IMR-90 (cell line): Measurements from ENCODE around the gene OMG. TPM values are rescaled to one million over a fixed set of nuclear protein-coding genes. Genes with fewer than 3 reads are reported as not detected.

Experiments
- ATAC-seq: fragments of 200-7000 bp; cut with Tn5 transposase; 2 replicates; pipeline ENCODE4 v1.9.1; 2020; ENCODE audit warnings: low read depth, mild to moderate bottlenecking, moderate library complexity
- BruUV-seq: library from RNA; stranded (reverse); fragments of 400-500 nt; replicated peaks from 2 replicates; lab custom pipeline; 2021; lab: Mats Ljungman, UMichigan
- CTCF ChIA-PET: fragments of 300-600 bp; formaldehyde crosslinking; extraction: SDS; loops from one replicate; lab custom pipeline; 2021; ENCODE audit warnings: antibody characterized with exemption; lab: Yijun Ruan, JAX
- POLR2A ChIA-PET: fragments of 300-600 bp; sonication (Branson Sonifier 250); formaldehyde crosslinking; loops from one replicate; lab custom pipeline; 2022; ENCODE audit warnings: antibody characterized with exemption; ENCODE audit not compliant: unreplicated experiment; lab: Charles Lee
- DNase-seq: peaks from one replicate; pipeline ENCODE4 v3.0.0; 2013
- H2AFZ ChIP-seq: replicated peaks from 2 replicates; pipeline ENCODE3; 2013; ENCODE audit warnings: low read length, mild to moderate bottlenecking; ENCODE audit not compliant: poor library complexity
- H2AK5ac ChIP-seq: 2 replicates; pipeline ENCODE4 v1.6.1; 2013; ENCODE audit warnings: low read depth, low read length, inconsistent platforms
- H2AK9ac ChIP-seq: replicated peaks from 2 replicates; pipeline ENCODE3; 2013; ENCODE audit warnings: mild to moderate bottlenecking, low read depth, low read length, moderate library complexity; ENCODE audit not compliant: poor library complexity
- H2BK120ac ChIP-seq: 2 replicates; pipeline ENCODE4 v1.6.1; 2013; ENCODE audit warnings: low read depth, low read length, inconsistent platforms
- H2BK15ac ChIP-seq: 3 replicates; pipeline ENCODE4 v1.6.1; 2013; ENCODE audit warnings: low read depth, low read length, inconsistent platforms
- H2BK20ac ChIP-seq: 2 replicates; pipeline ENCODE4 v1.6.1; 2013; ENCODE audit warnings: low read depth, mild to moderate bottlenecking, inconsistent platforms, low read length, moderate library complexity
- H2BK5ac ChIP-seq: 2 replicates; pipeline ENCODE4 v1.6.1; 2013; ENCODE audit warnings: mild to moderate bottlenecking, low read depth, low read length, inconsistent platforms; ENCODE audit not compliant: poor library complexity, severe bottlenecking
- H3K14ac ChIP-seq: replicated peaks from 2 replicates; pipeline ENCODE4 v1.6.1; 2013; ENCODE audit warnings: low read depth, low read length, inconsistent platforms
- H3K18ac ChIP-seq: 2 replicates; pipeline ENCODE4 v1.6.1; 2013; ENCODE audit warnings: low read depth, low read length, control low read depth
- H3K23ac ChIP-seq: 2 replicates; pipeline ENCODE4 v1.6.1; 2013; ENCODE audit warnings: low read depth, low read length, inconsistent platforms
- H3K27ac ChIP-seq: 2 replicates; pipeline ENCODE4 v1.5.1; 2013; ENCODE audit warnings: mild to moderate bottlenecking, control low read depth, low read length; ENCODE audit not compliant: insufficient read depth
- H3K27me3 ChIP-seq: 2 replicates; pipeline ENCODE4 v1.6.1; 2013; ENCODE audit warnings: low read length; ENCODE audit not compliant: control insufficient read depth, insufficient read depth
- H3K36me3 ChIP-seq: 2 replicates; pipeline ENCODE4 v1.6.1; 2013; ENCODE audit warnings: low read length, mixed read lengths; ENCODE audit not compliant: control insufficient read depth, insufficient read depth
- H3K4ac ChIP-seq: 2 replicates; pipeline ENCODE4 v1.6.1; 2013; ENCODE audit warnings: low read depth, low read length, inconsistent platforms
- H3K4me1 ChIP-seq: 2 replicates; pipeline ENCODE4 v1.6.1; 2013; ENCODE audit warnings: low read length, mixed read lengths; ENCODE audit not compliant: control insufficient read depth, insufficient read depth
- H3K4me2 ChIP-seq: 2 replicates; pipeline ENCODE4 v1.6.1; 2013; ENCODE audit warnings: low read depth, mild to moderate bottlenecking, control low read depth, low read length, moderate library complexity
- H3K4me3 ChIP-seq: 2 replicates; pipeline ENCODE4 v1.5.1; 2013; ENCODE audit warnings: low read depth, mild to moderate bottlenecking, control low read depth, low read length, moderate library complexity; ENCODE audit not compliant: insufficient read depth
- H3K56ac ChIP-seq: 2 replicates; pipeline ENCODE4 v1.6.1; 2013; ENCODE audit warnings: low read length, inconsistent platforms; ENCODE audit not compliant: insufficient read depth; ENCODE audit errors: extremely low read depth
- H3K79me1 ChIP-seq, 2 experiments: 2 replicates each; pipeline ENCODE4 v1.6.1; 2013; ENCODE audit warnings: low read length in 2 of 2, inconsistent platforms in 1 of 2, low read depth in 1 of 2
- H3K9ac ChIP-seq: 2 replicates; pipeline ENCODE4 v1.6.1; 2013; ENCODE audit warnings: low read depth, low read length, control low read depth
- H3K9me1 ChIP-seq: 2 replicates; pipeline ENCODE4 v1.6.1; 2013; ENCODE audit warnings: low read length, inconsistent platforms; ENCODE audit not compliant: insufficient read depth
- H3K9me3 ChIP-seq: 2 replicates; pipeline ENCODE4 v1.6.1; 2013; ENCODE audit warnings: low read length; ENCODE audit not compliant: control insufficient read depth, insufficient read depth
- H4K20me1 ChIP-seq: 2 replicates; pipeline ENCODE4 v1.6.1; 2013; ENCODE audit warnings: low read length, inconsistent platforms; ENCODE audit not compliant: insufficient read depth
- H4K5ac ChIP-seq: 2 replicates; pipeline ENCODE4 v1.6.1; 2013; ENCODE audit warnings: mild to moderate bottlenecking, low read depth, low read length, control low read depth
- H4K8ac ChIP-seq, 2 experiments: 2 replicates each; pipeline ENCODE4 v1.6.1; 2013; ENCODE audit warnings: low read depth in 2 of 2, low read length in 2 of 2, control low read depth in 1 of 2, inconsistent platforms in 1 of 2
- H4K91ac ChIP-seq: 2 replicates; pipeline ENCODE4 v1.6.1; 2013; ENCODE audit warnings: low read depth, low read length, inconsistent platforms; ENCODE audit not compliant: insufficient read depth
- BHLHE40 ChIP-seq: fragments of 150-350 bp; IDR thresholded peaks from 2 replicates; pipeline ENCODE4 v1.6.1; 2016; ENCODE audit warnings: mild to moderate bottlenecking, low read depth, low read length
- CEBPB ChIP-seq: IDR thresholded peaks from 2 replicates; pipeline ENCODE4 v1.6.1; 2012; ENCODE audit warnings: low read depth, low read length, improper control_type of control experiment
- CHD1 ChIP-seq: IDR thresholded peaks from 2 replicates; pipeline ENCODE4 v1.6.1; 2012; ENCODE audit warnings: low read depth, low read length, improper control_type of control experiment
- FOS ChIP-seq: fragments of 150-350 bp; IDR thresholded peaks from 2 replicates; pipeline ENCODE4 v1.6.1; 2016; ENCODE audit warnings: low read depth, low read length
- MAFK ChIP-seq: IDR thresholded peaks from 2 replicates; pipeline ENCODE4 v1.6.1; 2012; ENCODE audit warnings: low read depth, low read length, improper control_type of control experiment
- MAZ ChIP-seq: IDR thresholded peaks from 2 replicates; pipeline ENCODE4 v1.6.1; 2012; ENCODE audit warnings: low read depth, mild to moderate bottlenecking, low read length, improper control_type of control experiment, moderate library complexity, borderline replicate concordance
- MXI1 ChIP-seq: IDR thresholded peaks from 2 replicates; pipeline ENCODE4 v1.6.1; 2012; ENCODE audit warnings: low read depth, mild to moderate bottlenecking, low read length, moderate library complexity, borderline replicate concordance
- RAD21 ChIP-seq: IDR thresholded peaks from 2 replicates; pipeline ENCODE4 v1.6.1; 2012; ENCODE audit warnings: low read length, improper control_type of control experiment
- RCOR1 ChIP-seq: IDR thresholded peaks from 2 replicates; pipeline ENCODE4 v1.6.1; 2012; ENCODE audit warnings: mild to moderate bottlenecking, low read length, improper control_type of control experiment; ENCODE audit not compliant: insufficient replicate concordance
- RFX5 ChIP-seq: IDR thresholded peaks from 2 replicates; pipeline ENCODE4 v1.8.0; 2012; ENCODE audit warnings: low read depth, mild to moderate bottlenecking, low read length, moderate library complexity
- SMC3 ChIP-seq: fragments of 150-350 bp; IDR thresholded peaks from 2 replicates; pipeline ENCODE4 v1.6.1; 2016; ENCODE audit warnings: low read depth, mild to moderate bottlenecking, antibody characterized with exemption, low read length, moderate library complexity
- WGBS, 2 experiments: methylation state at CpG; one replicate each; pipeline versions ENCODE4 v1.1.5 to v1.1.7; 2013; ENCODE audit warnings: missing lambda C conversion rate in 2 of 2; ENCODE audit not compliant: insufficient read length in 1 of 2; ENCODE audit errors: extremely low coverage in 2 of 2; 5-methylcytosine and 5-hydroxymethylcytosine counted together
- dilution Hi-C: fragments of 300-500 bp; cut with HindIII; formaldehyde crosslinking; loops from one replicate; pipeline ENCODE4 v1.14.3; 2018; ENCODE audit warnings: low sequenced_read_pairs; ENCODE audit not compliant: unreplicated experiment
- in situ Hi-C: fragments of 300-500 bp; cut with MboI; formaldehyde crosslinking; loops from 3 replicates; pipeline ENCODE4 v1.14.3; 2019; ENCODE audit warnings: low sequenced_read_pairs, inconsistent platforms, mixed read lengths
- intact Hi-C: fragments of 100-400 bp; cut with micrococcal nuclease; formaldehyde crosslinking; loops from 2 replicates; pipeline ENCODE4 v1.10.0; 2022
- polyA plus RNA-seq, 3 experiments: library from polyadenylated mRNA; depleted of rRNA; stranded (reverse); fragments of >200 nt; gene quantifications; 2 replicates each; pipeline ENCODE4 v1.2.3, GENCODE V29; 2012; ENCODE audit warnings: low replicate concordance in 1 of 3
- total RNA-seq: library from RNA; depleted of rRNA; stranded (reverse); fragments of >200 nt; gene quantifications from 2 replicates; pipeline ENCODE4 v1.2.3, GENCODE V29; 2012
- TF ChIP-seq, protein P1 (sequence below): fragments of 150-350 bp; IDR thresholded peaks from 2 replicates; pipeline ENCODE4 v1.6.1; 2017; ENCODE audit warnings: mild to moderate bottlenecking, antibody characterized with exemption, low read length, low read depth
- TF ChIP-seq, protein P2 (sequence below): fragments of 150-350 bp; IDR thresholded peaks from 2 replicates; pipeline ENCODE4 v1.6.1; 2016; ENCODE audit warnings: low read depth, mild to moderate bottlenecking, low read length, moderate library complexity, borderline replicate concordance

The OMG gene
- total and polyA plus RNA-seq, 2 of the 4 experiments (the other 2 are of a cell fraction): 0.18 TPM; not detected in 1

DNA sequence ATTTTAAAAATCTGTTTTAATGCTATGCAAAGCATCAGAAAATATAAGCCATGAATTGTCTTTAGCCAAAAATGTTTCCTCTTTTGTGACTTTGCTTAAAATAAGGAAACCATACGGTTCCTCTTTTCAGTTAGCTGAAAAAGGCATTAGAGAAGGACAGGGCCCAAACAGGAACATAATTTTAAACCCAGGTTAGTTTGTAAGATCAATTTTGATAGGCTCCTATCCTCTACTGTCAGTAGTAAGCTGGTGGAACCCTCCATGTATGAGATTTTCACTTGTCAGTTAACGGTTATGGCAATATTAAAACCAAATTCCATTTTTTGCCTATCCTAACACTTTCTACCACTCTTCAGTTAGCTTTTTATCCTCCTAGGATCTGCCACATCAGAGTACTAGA, 12.5 kb upstream of the OMG start:
- TF ChIP-seq CHD1: no peak
- no peak for TF ChIP-seq RFX5
- no peak for TF ChIP-seq CEBPB
- no peak for TF ChIP-seq MAZ
- TF ChIP-seq MAFK: no peak
- TF ChIP-seq FOS: no peak
- TF ChIP-seq BHLHE40: no peak
- no peak for TF ChIP-seq RAD21
- TF ChIP-seq, protein P1, sequence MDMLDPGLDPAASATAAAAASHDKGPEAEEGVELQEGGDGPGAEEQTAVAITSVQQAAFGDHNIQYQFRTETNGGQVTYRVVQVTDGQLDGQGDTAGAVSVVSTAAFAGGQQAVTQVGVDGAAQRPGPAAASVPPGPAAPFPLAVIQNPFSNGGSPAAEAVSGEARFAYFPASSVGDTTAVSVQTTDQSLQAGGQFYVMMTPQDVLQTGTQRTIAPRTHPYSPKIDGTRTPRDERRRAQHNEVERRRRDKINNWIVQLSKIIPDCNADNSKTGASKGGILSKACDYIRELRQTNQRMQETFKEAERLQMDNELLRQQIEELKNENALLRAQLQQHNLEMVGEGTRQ: no peak
- TF ChIP-seq RCOR1: no peak
- no peak for TF ChIP-seq SMC3
- TF ChIP-seq MXI1: no peak
- TF ChIP-seq, protein P2, sequence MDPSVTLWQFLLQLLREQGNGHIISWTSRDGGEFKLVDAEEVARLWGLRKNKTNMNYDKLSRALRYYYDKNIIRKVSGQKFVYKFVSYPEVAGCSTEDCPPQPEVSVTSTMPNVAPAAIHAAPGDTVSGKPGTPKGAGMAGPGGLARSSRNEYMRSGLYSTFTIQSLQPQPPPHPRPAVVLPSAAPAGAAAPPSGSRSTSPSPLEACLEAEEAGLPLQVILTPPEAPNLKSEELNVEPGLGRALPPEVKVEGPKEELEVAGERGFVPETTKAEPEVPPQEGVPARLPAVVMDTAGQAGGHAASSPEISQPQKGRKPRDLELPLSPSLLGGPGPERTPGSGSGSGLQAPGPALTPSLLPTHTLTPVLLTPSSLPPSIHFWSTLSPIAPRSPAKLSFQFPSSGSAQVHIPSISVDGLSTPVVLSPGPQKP: no peak
- peaks cover 14 to 38% of the 10 kb centered on the region in 2 experiments; a peak in 3 of 4 replicates for H3K79me1 ChIP-seq
- POLR2A ChIA-PET: no interaction called here
- H2AK5ac ChIP-seq: no peak overlapping the region
- H3K36me3 ChIP-seq: no peaks in the 10 kb centered on the region; the same call in 1 of the 2 replicates
- intact Hi-C loops (no loop called here), in situ Hi-C loops (no loop called here), dilution Hi-C loops (no loop called here)
- H3K18ac ChIP-seq: no peak overlapping the region
- no peaks in the 10 kb centered on the region for H3K9me3 ChIP-seq
- no peak overlapping the region for H3K4me3 ChIP-seq
- ATAC-seq (no peak), DNase-seq (no peak)
- H3K27me3 ChIP-seq: no peaks in the 10 kb centered on the region
- 100% methylated on average over 1 of the region's 2 CpGs; no CpG with 5 or more reads in 1 of the 2 experiments for WGBS, 2 experiments
- no peak overlapping the region for H3K9ac ChIP-seq
- no peak overlapping the region for H2AK9ac ChIP-seq
- no TSS peak for BruUV-seq
- no peak overlapping the region for H3K27ac ChIP-seq
- H3K14ac ChIP-seq: no peak overlapping the region
- no peak overlapping the region for H3K23ac ChIP-seq
- peaks cover 2% of the 10 kb centered on the region; the same call in 1 of the 2 replicates for H3K4me1 ChIP-seq
- no peak overlapping the region for H2BK120ac ChIP-seq
- no peak overlapping the region for H3K4ac ChIP-seq
- no peak overlapping the region for H3K4me2 ChIP-seq
- H2BK15ac ChIP-seq: no peak overlapping the region
- H4K5ac ChIP-seq: no peak overlapping the region
- H2AFZ ChIP-seq: no peak overlapping the region
- no peak overlapping the region for H4K8ac ChIP-seq
- no peak overlapping the region for H4K91ac ChIP-seq
- H2BK5ac ChIP-seq: no peak overlapping the region
- CTCF ChIA-PET: no interaction called here
- no peaks in the 10 kb centered on the region for H4K20me1 ChIP-seq
- no peaks in the 10 kb centered on the region; the same call in none of the 2 replicates for H3K9me1 ChIP-seq
- no peak overlapping the region for H3K56ac ChIP-seq
- H2BK20ac ChIP-seq: no peak overlapping the region
